ENCODE measurements around the gene ATF7IP.
"Not testable (repeated sequence)": the region's sequence is repeated elsewhere in the genome, so short reads cannot be mapped to it uniquely, and the experiment has no call there.

Gene ATF7IP

DNA sequence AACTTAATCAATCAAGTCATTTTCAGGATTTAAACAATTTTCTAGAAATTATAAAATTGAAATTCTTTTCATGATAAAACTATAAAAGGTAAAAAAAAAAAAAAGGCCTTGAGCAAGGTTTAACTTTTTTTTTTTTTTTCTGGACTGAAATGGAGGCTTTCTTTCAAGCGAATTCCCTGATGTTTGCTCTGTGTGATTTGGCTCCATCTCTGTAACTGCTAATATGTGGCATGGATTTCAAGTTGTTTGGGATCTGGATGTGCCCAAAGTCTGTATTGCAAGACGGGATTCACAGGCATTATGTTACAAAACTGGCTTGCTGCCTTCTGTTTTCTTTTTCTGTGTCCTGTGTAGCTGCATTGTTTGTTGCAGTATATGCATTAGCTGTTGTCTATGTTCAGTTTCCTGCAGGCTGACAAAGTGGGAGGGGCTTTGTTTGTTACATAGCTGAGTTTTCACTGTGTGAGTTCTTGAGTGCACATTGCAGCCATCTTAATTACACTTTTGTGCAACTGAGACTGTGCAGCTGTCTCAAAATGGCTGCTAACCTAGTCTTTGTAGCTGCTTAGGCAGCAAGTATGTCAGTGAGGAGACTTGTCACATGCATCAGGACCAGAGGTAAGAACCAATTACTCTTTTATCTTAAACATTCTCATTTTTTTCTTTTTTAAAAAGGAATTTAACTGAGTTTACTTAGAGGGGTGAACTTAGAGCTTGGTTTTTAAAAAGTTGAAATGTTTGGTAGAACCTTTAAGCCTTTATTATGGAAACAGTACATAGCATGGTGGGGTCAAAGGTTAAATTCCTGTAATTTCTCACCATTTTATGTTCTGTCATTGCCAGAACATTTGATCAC lies 19.5 kb downstream of the ATF7IP start:
- peak; percentile 83 for DNase-seq

DNA sequence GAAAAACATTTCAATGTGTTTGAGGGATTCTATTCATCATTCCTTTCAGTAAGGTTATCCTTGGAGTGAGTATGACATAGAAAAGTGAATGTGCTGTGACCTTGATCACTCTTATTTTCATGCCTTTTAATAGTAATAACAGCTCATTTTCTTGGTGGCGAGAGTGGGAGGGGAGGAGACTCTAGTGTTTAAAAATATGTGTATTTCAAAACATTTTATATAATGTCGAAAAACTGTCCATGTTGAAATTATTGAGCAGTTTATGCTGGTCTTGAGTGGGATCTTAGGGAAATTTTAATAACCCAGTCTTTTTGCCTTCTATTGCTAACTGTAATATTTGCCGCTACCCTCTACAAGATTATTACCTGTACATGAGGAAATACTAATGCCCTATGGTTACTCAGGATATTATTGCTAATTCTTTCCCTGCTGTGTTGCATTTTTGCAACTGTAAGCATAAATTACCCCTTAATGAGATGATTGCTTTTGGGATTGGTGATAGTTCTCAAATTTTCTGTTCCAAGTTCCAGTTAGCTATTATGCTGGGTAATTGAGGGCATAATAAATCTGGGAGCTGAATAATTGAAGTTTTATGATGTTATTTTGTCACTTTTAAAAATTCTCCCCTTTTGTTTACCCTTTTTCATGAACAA lies 21.9 kb downstream of the ATF7IP start:
- DNase-seq = peak; percentile 38

GRCh38 chr12:14390449-14390848 lies 25.0 kb downstream of the ATF7IP start:
- DNase-seq = no peak

GRCh38 chr12:14390870-14391530 lies 25.5 kb downstream of the ATF7IP start:
- DNase-seq = no peak

GRCh38 chr12:14393751-14394150 lies 28.3 kb downstream of the ATF7IP start:
- no peak for DNase-seq

- peak; percentile 70 for DNase-seq
These were observed 29.0 kb downstream of the ATF7IP start for GRCh38 chr12:14394317-14395073.

DNA sequence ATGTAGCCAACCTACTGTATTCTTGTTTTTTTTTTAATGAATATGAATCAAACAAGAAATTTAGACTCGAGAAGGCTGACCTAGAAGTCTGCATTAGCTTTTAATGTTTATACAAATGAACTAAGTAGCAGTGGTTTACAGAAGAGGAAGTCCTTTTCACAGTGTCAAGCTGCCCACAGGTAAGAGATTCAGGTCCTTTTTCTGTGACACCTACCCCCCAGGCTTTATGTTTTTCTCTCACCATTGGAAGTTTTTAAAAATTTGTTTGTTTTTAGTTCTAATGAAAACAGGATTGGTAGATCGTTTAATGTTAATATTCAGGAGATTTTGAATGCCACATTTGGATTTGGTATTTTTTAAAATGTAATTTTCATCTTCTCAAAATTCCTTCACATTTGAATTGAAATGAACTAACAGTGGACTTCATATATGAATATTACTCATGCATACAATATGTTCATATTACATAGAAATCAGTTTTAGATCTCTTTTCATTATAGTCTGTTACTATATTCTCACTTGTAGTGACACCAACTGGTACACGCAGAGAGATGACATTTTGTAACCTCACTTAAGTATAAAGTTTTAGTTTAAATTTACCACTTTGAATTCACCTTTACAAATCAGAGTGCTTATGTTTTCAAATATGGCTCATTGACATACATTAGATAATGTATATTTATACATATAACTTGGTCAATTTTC lies 29.7 kb downstream of the ATF7IP start:
- DNase-seq = no peak

- no peak for DNase-seq
These were observed 30.6 kb downstream of the ATF7IP start for GRCh38 chr12:14396071-14396470.

DNA sequence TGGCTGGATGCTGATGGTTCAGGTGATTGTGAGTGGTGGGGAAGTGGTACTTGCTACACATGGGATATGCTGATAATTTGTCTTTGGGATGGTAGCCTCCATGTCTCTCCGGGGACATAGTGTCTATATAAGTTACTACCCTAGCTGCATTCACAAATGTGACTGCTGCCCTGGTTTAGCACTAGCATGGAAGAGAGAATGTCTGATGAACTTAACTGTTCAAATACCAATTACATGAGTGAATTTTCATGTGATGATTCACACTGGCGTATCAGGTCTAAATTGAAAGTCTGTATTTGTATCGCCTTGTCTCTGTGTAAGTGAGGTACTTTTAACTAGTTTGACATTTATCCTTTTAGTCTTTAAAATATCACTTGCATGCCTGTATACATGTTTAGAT lies 34.4 kb downstream of the ATF7IP start:
- DNase-seq = no peak

DNA sequence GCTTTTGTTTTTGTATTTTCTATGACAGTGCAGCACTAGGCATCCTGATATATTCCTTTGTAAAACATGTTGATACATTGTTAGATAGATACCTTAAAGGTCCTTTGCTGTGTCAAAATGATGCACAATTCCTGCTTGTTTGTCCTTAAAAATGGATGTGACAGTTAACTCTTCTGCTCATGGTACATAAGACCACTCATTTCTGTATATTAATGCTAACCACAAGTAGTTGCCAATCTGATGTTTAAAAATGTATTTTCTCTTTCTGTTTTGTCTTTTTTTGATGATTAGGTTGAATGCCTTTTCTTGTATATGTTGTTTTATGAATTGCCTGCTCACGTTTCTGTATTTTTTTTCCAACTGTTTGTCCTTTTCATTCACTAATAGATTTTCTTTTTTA lies 35.1 kb downstream of the ATF7IP start:
- DNase-seq = no peak

DNA sequence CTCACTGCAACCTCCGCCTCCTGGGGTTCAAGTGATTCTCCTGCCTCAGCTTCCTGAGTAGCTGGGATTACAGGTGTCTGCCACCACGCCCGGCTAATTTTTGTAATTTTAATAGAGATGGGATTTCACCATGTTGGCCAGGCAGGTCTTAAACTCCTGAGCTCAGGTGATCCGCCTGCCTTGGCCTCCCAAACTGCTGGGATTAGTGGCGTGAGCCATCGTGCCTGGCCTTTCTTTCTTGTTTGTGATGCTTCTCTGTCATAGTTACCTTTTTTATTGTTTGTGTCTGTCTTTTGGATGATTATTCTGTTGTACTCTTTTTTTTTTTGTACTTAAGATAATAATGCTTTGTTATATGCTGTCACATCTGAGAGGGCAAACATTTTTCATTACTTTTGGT lies 35.8 kb downstream of the ATF7IP start:
- DNase-seq = not testable (repeated sequence)

DNA sequence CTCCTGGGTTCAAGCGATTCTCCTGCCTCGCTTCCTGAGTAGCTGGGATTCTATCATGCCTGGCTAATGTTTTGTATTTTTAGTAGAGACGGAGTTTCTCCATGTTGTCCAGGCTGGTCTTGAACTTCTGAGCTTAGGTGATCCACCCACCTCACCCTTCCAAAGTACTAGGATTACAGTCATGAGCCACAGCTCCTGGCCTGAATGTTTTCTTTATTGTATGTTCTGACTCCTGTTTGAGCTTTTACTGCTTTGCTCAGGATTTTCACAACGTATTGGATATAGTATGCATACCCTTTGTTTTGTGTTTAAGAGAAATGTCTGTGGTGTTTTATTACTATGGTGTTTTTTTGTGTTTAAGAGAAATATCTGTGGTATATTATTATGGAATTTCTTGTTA lies 37.2 kb downstream of the ATF7IP start:
- DNase-seq = no peak

GRCh38 chr12:14403293-14403692 lies 37.8 kb downstream of the ATF7IP start:
- no peak for DNase-seq

DNA sequence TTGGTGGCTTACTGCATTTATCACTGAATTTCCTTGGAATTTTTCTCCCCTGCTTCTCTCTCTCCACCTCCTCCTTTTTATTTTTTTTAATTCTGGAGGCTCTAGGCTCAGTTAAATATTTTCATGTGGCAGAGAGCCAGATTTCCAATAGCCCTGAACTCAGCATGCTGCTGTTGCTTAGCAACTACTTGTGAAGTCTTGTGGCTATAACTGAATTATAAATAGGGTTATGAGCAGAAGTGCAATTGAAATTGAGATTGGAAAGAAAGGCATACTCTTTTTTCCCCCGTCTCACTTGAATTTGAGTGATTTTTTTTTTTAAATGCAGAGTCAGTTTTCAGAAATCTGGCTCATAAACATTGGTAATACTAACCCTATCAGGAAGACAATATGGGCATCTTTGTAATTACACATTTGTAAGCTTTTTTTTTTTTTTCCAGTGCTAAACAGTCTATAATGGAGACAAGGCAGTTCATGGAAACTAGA lies 38.3 kb downstream of the ATF7IP start:
- DNase-seq = no peak

- not testable (repeated sequence) for DNase-seq
These were observed 39.9 kb downstream of the ATF7IP start for GRCh38 chr12:14405407-14405806.

- peak; percentile 39 for DNase-seq
These were observed 42.7 kb downstream of the ATF7IP start for GRCh38 chr12:14408208-14408607.

GRCh38 chr12:14410177-14410576 lies 44.7 kb downstream of the ATF7IP start:
- no peak for DNase-seq

DNA sequence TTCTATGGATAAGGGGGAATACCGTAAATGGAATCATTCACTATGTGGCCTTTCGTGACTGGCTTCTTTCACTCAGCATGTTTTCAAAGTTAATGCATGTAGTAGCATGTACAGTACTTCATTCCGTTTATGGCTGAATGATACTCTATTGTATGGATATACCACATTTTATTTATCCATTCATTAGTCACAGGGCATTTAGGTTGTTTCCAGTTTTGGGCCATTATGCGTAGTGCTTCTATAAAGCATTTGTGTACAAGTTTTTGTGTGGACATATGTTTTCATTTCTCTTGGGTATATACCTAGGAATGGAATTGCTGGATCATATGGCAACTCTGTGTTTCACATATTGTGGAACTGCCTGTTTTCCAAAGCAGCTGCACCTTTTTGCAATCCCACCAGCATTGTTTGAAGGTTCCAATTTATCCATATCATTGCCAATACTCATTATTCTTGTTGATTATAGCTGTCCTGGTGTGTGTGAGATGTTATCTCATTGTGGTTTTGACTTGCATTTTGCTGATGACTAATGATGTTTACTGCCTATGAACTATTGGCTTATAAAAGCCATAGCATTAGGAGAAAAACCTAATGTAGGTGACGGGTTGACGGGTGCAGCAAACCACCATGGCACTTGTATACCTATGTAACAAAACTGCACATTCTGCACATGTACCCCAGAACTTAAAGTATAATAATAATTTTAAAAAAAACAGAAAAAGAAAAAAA lies 45.5 kb downstream of the ATF7IP start:
- DNase-seq = no peak

DNA sequence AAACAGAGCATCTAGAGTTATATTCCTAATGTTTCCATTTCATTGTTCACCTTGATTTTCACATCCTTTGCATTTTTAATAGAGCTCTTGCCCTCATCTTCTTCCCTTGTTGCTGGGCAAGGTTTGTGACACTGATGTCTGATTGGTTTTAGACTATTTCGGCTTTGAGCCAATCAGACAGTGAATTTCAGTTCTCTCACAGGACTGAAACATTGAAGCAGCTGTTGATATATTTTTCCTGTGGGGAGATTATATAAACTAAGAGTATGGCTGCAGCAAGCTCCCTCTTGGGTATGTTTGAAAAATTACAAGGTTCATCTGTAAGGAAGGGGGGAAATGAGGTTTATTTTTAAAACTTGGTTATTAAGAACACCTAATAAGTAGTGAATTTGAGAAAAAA lies 51.2 kb downstream of the ATF7IP start:
- DNase-seq = peak; percentile 13

- DNase-seq = peak; percentile 67
These were observed 52.2 kb downstream of the ATF7IP start for GRCh38 chr12:14417715-14418114.

- peak; percentile 21 for DNase-seq
These were observed 53.0 kb downstream of the ATF7IP start for GRCh38 chr12:14418451-14418890.

Measured in inflammatory macrophage treated with lipopolysaccharide for 4 hours (primary cell).